Measurements from ENCODE around the gene KIF5A.
"Not testable (repeated sequence)": the region's sequence is repeated elsewhere in the genome, so short reads cannot be mapped to it uniquely, and the experiment has no call there.

Gene KIF5A

GRCh38 chr12:57609781-57610553 lies 60.1 kb downstream of the KIF5A start:
- no peak for DNase-seq

DNA sequence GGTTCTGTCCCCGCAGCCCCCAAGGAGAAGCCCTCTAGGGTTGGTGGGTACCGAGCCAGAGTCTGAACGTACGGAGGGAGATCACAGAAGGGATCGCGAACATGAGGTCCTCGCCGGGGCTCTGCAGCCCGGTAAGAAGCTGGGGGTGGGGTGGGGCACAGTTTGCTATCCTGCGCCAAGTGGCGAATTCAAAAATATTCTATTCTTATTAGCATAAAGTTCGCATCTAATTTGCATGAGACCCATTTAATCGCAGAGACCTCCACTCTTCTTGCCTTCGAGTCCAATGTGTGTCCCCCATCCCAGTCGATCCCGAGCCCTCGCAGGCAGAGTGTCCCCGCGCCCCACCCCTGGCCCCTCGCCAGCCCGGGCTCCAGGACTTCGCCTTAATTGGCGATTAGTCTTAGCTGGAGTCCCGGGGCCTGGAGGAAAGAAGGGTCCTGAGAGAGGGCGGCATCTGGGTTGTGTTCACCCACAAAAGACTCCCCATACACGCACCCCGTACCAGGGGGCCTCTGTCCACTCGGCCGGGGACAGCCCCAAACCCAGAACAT lies 60.8 kb downstream of the KIF5A start:
- no peak for DNase-seq

DNA sequence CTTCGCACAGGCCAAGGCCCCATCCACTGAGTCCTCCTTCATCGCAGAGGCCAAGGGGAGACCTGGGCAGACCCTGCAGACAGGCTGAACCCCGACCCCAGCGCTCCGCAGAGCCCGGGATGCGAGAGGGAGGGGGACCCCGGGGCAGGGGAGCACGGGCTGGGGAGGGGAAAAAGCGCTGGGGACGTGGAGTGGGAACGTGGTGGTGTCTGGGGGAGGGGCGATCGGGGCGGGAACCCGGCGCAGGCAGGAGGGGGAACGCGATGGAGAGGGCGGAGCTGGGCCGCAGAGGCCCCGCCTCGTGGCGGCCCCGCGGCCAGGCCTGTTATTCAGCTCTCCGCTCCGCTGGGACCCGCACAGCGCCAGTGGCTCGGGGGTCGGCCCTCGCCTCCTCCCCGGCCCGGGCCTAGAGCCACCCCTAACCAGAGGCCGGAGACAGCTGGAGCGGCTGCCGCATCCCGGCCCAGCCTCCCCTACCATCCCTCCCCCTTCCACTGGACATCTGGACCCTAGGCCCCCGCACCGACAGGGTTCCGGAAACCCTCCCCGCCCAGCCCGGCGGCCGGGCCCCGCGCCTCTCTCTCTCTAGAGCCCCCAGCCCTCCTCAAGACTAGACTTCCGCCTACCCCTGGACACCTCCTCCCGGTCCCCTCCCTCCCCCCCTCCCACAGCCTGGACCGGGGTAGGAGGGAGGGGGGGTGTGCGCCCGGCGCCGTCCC lies 61.4 kb downstream of the KIF5A start, which contains the start of gene ARHGEF25:
TSS of gene ARHGEF25 (plus strand) at position 328 of the 719 bp plus-strand sequence. CDS start 460 bp downstream, outside the sequence.
- no peak for DNase-seq

DNA sequence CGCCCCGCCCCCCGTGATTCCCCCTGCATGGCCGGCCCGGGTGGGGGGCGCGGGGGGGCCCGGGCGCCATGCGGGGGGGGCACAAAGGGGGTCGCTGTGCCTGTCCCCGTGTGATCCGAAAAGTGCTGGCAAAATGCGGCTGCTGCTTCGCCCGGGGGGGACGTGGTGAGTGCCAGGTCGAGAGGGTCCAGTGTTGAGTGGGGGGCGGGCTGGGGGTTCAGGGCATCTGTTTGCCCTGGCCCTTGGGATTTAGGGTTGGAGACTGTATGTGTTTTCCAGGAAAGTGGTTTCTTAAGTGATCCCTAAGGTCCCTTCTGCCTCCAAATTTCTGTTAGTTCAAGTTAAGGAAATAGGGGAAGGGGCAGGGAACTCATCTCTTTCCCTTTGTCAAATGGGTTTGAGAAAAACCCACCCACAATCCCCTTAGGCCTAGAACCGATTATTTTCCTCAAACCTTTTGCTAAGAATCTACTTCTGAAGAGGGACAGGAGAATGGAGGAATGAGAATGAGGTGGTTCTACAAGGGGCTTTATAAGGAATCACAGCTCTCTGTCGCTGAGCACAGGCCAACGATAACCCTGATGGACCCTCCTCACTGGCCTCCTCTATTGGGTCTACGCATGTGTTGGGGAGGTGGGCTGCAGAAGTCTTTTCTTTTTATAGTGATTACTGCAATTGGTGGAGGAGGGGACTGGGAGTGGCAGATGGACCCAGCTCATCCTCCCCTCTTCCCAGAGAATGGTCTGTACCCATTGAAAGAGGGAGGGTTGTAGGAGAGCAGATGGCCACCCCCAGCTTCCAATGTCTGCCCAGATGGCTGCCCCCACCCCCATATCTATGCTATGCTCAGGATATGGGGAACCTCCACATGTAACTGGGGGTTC lies 62.2 kb downstream of the KIF5A start:
- DNase-seq: no peak

DNA sequence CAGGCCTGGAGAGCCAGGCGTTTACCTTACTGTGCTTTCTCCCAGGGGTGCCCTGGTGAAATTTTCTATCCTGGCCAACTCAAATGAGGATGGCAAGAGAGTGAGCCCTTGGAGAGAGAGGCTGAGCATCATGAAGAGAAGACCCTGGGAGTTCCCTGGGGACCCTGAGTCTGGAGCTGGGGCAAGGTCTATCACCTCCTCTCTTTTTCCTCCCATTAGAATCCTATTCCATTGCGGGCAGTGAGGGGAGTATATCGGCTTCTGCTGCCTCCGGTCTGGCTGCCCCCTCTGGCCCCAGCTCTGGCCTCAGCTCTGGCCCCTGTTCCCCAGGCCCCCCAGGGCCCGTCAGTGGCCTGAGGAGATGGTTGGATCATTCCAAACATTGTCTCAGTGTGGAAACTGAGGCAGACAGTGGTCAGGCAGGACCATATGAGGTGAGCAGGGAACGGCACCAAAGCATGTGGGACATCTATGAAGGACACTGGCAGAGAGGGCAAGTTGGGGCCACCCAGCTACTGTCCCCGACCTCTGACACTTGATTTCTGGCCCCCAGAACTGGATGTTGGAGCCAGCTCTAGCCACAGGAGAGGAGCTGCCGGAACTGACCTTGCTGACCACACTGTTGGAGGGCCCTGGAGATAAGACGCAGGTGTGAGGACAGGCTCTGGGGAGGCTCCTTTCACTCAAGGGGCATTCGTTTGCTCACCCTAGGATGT lies 63.0 kb downstream of the KIF5A start:
- DNase-seq: no peak

- no peak for DNase-seq
Observed at GRCh38 chr12:57613427-57614109, 63.7 kb downstream of the KIF5A start.

GRCh38 chr12:57614178-57614947 lies 64.5 kb downstream of the KIF5A start:
- no peak for DNase-seq

- no peak for DNase-seq
Observed at GRCh38 chr12:57614948-57615500, 65.2 kb downstream of the KIF5A start.

DNA sequence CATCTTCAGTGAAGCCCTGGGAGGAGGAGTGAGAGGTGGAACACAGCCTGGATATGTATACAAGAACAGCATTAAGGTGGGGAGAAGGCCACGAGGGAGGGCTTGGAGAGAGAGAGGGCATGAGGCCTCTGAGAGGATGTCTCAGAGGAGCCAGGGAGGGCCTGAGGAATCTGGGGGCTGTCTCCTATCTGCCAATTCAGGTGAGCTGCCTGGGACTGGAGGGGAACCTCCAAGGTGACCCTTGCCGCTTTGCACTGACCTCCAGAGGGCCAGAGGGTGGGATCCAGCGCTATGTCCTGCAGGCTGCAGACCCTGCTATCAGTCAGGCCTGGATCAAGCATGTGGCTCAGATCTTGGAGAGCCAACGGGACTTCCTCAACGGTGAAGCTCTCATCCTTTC lies 65.8 kb downstream of the KIF5A start:
- DNase-seq: no peak

DNA sequence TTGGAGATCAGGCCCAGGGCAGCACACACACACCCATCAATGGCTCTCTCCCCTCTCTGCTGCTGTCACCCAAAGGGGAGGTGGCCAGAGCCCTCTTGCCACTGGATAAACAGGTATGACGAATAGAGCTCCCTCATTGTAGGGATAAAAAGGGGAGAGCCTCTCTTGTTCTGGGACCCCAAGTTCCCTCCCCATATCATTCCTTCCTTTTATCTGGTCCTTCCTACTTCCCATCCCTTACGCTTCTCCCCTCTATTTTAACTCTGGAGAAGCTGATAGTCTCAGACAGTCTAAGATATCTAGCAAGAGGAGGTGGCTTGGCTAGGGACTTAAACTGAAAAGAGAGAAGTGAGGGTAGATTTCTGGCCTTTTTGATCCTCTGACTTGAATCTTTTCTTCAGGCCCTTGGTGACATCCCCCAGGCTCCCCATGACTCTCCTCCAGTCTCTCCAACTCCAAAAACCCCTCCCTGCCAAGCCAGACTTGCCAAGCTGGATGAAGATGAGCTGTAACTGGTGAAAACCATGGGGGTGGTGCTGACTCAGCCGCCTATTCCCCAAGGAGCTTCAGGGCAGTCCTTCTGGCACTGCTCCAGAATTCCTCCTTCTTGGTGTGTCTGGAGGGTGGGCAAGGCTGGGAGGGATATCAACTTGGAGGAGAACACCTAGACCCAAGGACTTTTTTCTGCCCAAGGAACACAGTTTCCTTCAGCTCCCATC lies 66.7 kb downstream of the KIF5A start:
- DNase-seq: no peak

GRCh38 chr12:57617942-57618341 lies 68.1 kb downstream of the KIF5A start:
- no peak for DNase-seq

GRCh38 chr12:57618431-57618830 lies 68.6 kb downstream of the KIF5A start:
- DNase-seq: not testable (repeated sequence)

DNA sequence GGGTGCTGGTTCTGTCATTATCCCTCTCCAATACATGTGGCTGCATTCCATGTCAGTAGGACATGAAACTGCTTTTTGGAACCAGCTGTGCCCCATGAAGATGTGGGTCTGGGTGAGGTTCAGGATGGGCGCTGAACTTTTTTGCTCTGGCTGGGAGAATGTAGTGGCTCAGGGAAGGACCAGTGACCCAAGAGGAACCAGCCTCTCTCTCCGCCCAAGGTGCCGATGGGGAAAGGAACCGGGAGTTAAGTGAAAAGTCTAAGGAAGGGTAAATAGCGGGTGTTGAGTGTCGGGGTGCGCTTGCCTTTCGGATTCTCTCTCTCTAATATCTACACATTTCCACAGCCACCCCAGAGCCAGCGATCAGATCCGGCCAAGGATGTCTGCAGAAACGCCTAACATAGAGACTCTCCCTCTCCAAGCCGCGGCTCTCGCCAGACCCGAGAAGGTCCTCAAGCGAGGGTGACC lies 69.2 kb downstream of the KIF5A start:
- no peak for DNase-seq

DNA sequence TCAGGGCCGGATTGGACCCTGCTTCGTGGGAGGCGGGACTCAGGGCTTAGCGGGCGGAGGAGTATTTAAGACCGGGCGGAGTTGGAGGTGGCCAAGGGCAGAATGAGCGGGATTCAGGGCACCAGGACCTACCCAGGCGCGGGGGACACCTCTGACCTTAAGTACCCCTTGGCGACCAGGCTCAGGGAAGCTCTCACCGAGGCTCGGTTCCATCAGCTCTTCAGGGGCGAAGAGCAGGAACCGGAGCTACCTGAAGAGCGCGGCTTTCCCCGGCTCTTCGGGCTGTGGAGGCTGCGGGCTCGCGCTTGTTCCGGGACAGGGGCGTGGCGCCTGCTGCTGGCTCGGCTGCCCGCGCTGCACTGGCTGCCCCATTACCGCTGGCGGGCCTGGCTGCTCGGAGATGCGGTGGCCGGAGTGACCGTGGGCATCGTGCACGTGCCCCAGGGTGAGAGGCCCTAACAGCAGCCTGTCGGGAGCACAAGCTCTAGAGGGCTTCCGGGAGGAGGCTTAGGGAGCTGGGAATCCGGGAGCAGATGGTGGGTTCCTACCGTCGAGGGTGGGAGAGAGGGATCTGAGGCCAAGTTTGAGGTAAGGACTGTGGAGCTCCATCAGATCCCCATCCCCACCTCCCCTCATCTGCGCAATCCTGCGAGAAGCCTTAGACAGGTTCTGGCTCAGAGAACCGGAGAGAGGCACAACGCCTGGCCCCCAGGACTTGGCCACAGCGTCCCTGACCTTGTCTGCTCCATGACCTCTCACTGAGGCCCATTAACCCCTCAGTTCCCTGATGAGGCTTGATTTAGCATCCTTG lies 69.8 kb downstream of the KIF5A start:
- no peak for DNase-seq

GRCh38 chr12:57620245-57620935 lies 70.5 kb downstream of the KIF5A start:
- no peak for DNase-seq

DNA sequence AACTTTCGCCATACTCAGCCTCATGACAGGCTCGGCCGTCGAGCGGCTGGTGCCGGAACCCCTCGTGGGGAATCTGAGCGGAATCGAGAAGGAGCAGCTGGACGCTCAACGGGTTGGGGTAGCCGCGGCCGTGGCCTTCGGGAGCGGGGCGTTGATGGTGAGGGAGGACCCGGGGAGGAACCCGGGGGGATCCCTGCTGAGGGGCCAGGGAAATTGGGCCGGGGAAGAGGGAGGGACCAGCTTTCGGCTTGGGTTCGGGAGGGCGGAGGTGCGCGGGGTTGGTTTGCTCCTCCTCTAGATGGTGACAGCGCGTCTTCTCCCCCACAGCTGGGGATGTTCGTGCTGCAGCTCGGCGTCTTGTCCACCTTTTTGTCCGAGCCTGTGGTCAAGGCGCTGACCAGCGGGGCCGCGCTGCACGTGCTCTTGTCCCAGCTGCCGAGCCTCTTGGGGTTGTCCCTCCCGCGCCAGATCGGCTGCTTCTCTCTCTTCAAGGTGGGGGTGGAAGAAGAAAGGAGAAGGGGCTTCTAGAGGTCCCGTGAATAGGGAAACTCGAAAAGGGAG lies 71.2 kb downstream of the KIF5A start:
- no peak for DNase-seq

DNA sequence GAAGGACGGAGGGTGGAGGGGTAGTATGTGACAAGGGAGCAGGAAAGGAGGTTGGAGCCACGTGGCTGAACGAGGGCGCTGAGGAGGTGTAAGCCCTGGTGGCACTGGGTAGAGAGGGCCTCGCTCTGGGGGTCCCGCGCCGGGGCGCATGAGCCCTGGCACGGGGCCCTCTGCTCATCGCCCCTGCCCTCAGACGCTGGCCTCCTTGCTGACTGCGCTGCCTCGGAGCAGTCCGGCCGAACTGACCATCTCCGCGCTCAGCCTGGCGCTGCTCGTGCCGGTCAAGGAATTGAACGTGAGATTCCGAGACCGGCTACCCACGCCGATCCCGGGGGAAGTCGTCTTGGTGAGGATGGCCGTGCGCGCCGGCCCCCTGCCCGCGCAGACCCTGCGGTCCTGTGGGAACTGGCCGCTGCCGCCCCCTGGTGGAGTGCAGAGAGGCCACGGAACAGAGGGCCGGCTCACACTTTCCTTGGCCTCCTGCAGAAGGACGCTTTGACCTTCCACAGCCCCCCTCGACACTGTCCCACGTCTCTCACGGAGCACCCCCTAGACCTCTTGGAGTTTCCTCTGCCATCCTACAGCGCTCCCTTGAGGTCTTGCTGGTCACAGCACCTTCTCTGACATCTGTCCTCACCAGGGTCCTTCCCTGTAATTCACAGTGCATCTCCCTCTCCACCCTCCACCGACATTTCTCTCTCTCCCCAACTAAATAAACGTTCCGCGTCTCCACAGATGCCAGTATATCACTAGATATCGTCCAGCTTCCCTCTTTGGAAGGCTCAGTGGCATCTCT lies 71.9 kb downstream of the KIF5A start:
- no peak for DNase-seq
